GM18517 (cell line): ENCODE measurements around the gene CRYBB3.
"Not testable (repeated sequence)": the region's sequence is repeated elsewhere in the genome, so short reads cannot be mapped to it uniquely, and the experiment has no call there.

Source experiments
- ATAC-seq: cut with Tn5 transposase; IDR thresholded peaks from one replicate; pipeline ENCODE4 v1.9.1; 2021; ENCODE audit warnings: mild to moderate bottlenecking, moderate library complexity; ENCODE audit not compliant: unreplicated experiment

CRYBB3 gene

GRCh38 chr22:25204547-25204946 lies 4.9 kb downstream of the CRYBB3 start:
- ATAC-seq, result not testable (repeated sequence)

DNA sequence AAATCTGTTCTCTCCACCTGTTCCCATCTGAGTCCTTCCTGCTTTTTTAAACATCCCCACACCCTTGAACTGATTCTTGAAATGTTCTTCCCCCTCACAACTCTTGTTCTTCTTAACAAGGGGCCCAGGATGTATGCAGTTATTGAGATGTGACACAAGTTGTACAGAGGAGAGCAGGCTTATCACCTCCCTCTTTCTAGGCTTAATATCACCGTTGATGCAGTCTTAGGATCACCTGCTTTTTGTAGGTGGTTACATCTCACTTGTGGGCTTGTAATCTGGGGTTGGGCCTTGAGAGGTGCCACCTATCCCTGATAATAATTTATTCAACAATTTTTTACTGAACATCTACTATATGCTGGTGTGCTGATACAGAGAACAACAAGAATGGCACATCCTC lies 6.2 kb downstream of the CRYBB3 start:
- ATAC-seq, result no peak

- no peak for ATAC-seq
Observed at GRCh38 chr22:25206998-25207397, 7.3 kb downstream of the CRYBB3 start.

DNA sequence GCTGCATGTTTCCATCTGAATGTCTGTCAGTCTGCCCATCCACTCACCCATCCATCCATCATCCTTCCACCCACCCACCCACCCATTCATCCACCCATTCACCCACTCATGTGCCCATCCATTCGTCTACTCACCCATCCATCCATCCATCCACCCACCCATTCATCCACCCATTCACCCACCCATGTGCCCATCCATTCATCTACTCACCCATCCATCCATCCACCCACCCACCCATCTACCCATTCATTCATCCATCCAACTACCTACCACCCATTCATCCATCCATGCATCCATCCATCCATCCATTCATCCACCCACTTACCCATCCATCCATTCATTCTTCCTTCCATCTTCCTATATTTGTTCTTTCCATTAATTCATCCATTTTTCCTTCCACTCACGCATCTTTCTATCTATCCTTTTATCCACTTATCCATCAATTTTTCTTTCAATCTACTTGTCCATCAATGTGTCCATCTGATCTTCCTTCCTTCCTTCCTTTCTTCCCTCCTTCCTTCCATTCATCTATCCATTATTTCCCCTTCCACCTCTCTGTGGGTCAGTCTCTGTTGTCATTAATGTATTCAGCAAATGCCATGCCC lies 8.0 kb downstream of the CRYBB3 start:
- ATAC-seq, result no peak

DNA sequence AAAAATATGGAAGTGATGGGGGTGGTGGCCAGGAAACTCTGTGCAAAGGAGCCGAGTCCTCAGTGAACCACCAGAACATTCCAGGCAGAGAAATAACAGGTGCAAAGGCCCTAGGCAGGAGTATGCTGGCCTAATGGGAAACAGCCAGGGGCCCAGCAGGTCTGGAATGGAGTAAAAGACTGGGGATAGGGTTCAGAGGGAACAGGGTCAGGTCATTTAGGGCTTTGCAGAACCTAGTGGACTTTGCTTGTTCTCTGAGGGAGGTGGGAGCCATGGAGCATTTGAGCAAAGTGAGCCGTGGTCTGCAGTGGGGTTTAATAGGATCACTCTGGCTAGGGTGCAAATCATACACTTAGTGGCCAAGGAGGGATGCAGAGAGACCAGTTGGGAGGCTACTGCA lies 8.7 kb downstream of the CRYBB3 start:
- ATAC-seq, result no peak

- no peak for ATAC-seq
Observed at GRCh38 chr22:25208743-25209505, 9.3 kb downstream of the CRYBB3 start.

- no peak for ATAC-seq
Observed at GRCh38 chr22:25210793-25211192, 11.1 kb downstream of the CRYBB3 start.

- ATAC-seq, result no peak
Observed at GRCh38 chr22:25212337-25212736, 12.7 kb downstream of the CRYBB3 start.

- ATAC-seq, result no peak
Observed at GRCh38 chr22:25213221-25213620, 13.6 kb downstream of the CRYBB3 start.

- ATAC-seq, result no peak
Observed at GRCh38 chr22:25216230-25216629, 16.6 kb downstream of the CRYBB3 start.

- no peak for ATAC-seq
Observed at GRCh38 chr22:25219211-25219689, 19.6 kb downstream of the CRYBB3 start, which contains the start of gene CRYBB2. CRYBB2 (plus strand) TSS chr22:25219639; CDS start chr22:25221430, 1,791 bp downstream.

DNA sequence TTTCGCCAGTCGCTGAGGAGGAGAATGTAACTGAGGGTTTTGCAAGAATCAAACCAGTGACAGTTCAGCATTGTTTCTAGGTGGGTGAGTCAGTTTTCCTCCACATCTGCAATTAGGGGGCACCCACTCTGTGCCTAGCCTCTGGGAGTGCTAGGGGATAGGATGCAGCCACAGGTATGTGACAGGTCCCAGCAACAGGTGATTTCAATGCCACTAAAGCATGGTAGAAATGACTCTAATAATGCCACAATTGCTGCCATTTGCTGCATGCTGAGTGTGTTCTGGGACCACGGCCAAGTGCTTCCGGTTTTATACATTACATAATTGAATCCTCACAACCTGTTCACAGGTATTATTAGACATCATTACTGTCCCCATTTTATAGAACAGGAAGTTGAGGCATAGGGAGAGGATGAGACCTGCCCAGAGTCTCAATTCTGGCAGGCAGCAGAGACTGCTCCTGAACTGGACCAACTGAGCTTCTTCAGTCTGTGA lies 20.3 kb downstream of the CRYBB3 start:
- ATAC-seq, result no peak

DNA sequence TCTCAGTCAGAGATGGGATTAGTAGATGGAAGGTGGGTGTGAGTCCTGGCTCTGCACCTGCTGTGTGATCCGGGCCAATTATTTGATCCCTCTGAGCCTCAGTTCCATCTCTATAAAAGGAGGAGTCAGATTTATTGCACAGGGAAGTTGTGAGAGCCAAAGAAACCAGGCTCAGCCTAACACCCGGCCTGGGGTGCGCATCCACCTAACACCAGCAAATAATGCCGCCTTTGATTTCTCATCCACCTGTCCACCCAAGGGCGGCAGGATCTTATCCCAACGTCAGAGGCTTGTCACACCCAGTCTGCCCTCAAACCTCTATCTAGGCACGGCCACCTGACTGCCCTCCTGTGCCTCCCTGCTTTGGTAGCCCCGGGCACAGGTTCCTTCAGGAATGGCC lies 22.1 kb downstream of the CRYBB3 start:
- no peak for ATAC-seq

- ATAC-seq, result no peak
Observed at GRCh38 chr22:25223269-25223850, 23.7 kb downstream of the CRYBB3 start.

DNA sequence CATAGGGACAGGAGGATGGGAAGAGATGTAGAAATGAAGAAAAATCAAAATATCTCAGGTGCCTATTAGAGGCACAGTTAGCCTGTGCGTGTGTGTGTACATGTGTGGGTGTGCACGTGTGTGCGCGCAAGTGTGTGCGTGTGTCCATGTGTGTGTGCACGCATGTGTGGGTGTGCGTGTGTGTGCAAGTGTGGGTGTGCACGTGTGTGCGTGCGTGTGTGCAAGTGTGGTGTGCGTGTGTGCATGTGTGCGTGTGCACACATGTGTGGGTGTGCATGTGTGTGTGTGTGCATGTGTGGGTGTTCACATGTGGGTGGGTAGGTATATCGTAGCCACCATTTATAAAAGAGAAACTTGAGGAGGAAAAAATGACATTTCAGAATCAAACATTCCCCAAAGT lies 29.2 kb downstream of the CRYBB3 start:
- no peak for ATAC-seq

GRCh38 chr22:25230760-25231159 lies 31.1 kb downstream of the CRYBB3 start:
- ATAC-seq, result not testable (repeated sequence)

GRCh38 chr22:25232301-25232700 lies 32.6 kb downstream of the CRYBB3 start:
- ATAC-seq, result no peak

- not testable (repeated sequence) for ATAC-seq
Observed at GRCh38 chr22:25233706-25234105, 34.0 kb downstream of the CRYBB3 start.

DNA sequence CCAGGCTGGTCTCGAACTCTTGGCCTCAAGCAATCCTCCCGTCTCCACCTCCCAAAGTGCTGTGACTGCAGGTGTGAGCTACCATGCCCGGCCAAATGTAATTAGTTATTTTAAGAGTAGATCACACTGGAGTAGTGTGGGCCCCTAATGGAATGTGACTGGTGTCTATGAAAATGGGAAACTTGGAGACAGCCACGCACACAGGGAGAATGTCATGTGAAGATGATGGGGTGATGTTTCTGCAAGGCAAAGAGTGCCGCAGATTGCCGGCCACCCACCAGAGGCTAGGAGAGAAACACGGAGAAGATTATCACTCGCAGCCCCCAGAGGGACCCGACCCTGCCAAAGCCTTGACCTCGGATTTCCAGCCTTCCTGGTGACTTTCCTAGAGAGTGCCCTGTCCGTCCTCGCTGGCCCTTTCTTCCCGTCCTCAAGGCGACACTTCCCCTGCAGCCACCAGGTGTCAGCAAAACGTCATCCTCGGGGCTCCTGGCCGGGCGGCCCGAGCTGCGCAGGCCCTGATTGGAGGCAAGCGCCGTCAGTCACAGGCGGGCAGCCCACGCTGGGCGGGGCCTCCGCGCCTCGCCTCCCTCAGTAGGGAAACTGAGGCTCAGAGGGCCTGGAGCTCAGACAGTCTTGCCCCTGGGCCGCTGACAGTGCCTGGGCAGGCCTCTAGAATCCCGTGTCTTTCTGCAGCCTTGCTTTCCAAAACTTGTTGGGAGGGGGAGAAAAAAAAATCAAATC lies 36.1 kb downstream of the CRYBB3 start:
- ATAC-seq, result no peak

DNA sequence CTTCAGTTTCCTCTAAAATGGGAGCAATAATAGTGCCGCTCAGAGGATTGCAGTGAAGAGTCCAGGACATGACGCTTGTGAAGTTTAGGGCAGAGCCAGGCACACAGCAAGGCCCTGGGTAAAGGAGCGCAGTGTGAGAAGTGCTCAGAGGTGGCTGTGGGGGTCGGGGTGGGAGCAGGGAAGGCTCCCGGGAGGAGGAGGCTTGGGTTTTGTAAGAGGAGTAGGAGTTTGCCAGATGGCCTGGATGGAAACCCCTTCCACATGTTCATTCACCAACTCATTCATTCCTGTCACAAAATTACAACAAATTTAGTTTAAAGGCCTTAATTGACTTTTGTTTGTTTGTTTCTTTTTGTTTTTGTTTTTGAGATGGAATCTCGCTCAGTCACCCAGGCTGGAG lies 36.8 kb downstream of the CRYBB3 start:
- ATAC-seq, result no peak

GRCh38 chr22:25237503-25237902 lies 37.8 kb downstream of the CRYBB3 start:
- ATAC-seq, result no peak
